ENCODE measurements around the gene FCGR3A. TPM values are rescaled to one million over a fixed set of nuclear protein-coding genes. Genes with fewer than 3 reads are reported as not detected.

Gene FCGR3A
- total RNA-seq, 1 experiment from 2014 or later = not detected

GRCh38 chr1:161492827-161493226 lies 56.8 kb downstream of the FCGR3A start:
- H3K36me3 ChIP-seq (ENCODE audit: low read depth) = no peaks in the 10 kb centered on the region
- H4K20me1 ChIP-seq (ENCODE audit: insufficient read depth) = no peaks in the 10 kb centered on the region
- POLR2A ChIA-PET (ENCODE audit: unreplicated experiment) = no interaction called here
- no peaks in the 10 kb centered on the region for H3K9me2 ChIP-seq (ENCODE audit: insufficient read depth)
- DNase-seq = no peak
- H3K79me2 ChIP-seq (ENCODE audit: low read depth) = no peaks in the 10 kb centered on the region
- no peak overlapping the region for H3K4me2 ChIP-seq
- H3F3A ChIP-seq (ENCODE audit: insufficient read depth, low read depth) = no peaks in the 10 kb centered on the region
- intact Hi-C loops (cut with micrococcal nuclease; ENCODE audit: unreplicated experiment) = no loop called here
- H2AFZ ChIP-seq = no peak overlapping the region
- BruUV-seq (replicated peaks) = no TSS peak
- no peaks in the 10 kb centered on the region for H3K4me1 ChIP-seq (replicated peaks; ENCODE audit: insufficient read depth)
- CTCF ChIA-PET = no interaction called here
- H3K9me3 ChIP-seq (ENCODE audit: insufficient read depth, low read depth) = no peaks in the 10 kb centered on the region
- no peak overlapping the region for H3K4me3 ChIP-seq
- no peak for TF ChIP-seq EZH2 (IDR thresholded peaks at IDR 0.05; ENCODE audit: low read depth)
- no peak for TF ChIP-seq CTCF (conservative IDR thresholded peaks at IDR 0.05)
- no peak overlapping the region for H3K27ac ChIP-seq
- peaks cover 20% of the 10 kb centered on the region; the same call in 1 of the 2 replicates for H3K27me3 ChIP-seq (ENCODE audit: insufficient read depth, low read depth)

Other genes with a start within 250 kb of the FCGR3A start
- gene MPZ, start 239.8 kb downstream of the FCGR3A start, total RNA-seq (2021) = 0.39 and 0.43 TPM in 2 replicates
- gene SDHC, start 235.4 kb downstream of the FCGR3A start, total RNA-seq (2021) = 215 and 216 TPM in 2 replicates
- gene CFAP126, start 181.9 kb downstream of the FCGR3A start, total RNA-seq (2021) = 1.5 TPM in 1 of 2 replicates, not detected in the other
- gene FCGR2A, start 44.4 kb downstream of the FCGR3A start, total RNA-seq (2021) = 0.57 TPM in 1 of 2 replicates, not detected in the other
- gene HSPA6, start 25.3 kb downstream of the FCGR3A start, total RNA-seq (2021) = 0.28 and 0.30 TPM in 2 replicates
- gene FCGR3B, start 81.4 kb upstream of the FCGR3A start, total RNA-seq (2021) = not detected in 2 replicates
- not detected in 2 replicates for gene FCGR2B, start 113.3 kb upstream of the FCGR3A start, total RNA-seq (2021)
- gene FCRLA, start 157.4 kb upstream of the FCGR3A start, total RNA-seq (2021) = 0.20 TPM in 1 of 2 replicates, not detected in the other
- gene FCRLB, start 171.7 kb upstream of the FCGR3A start, total RNA-seq (2021) = 1.0 and 1.5 TPM in 2 replicates
- gene DUSP12, start 200.0 kb upstream of the FCGR3A start, total RNA-seq (2021) = 21.0 and 23.6 TPM in 2 replicates
- gene ATF6, start 216.5 kb upstream of the FCGR3A start, total RNA-seq (2021) = 14.6 and 19.5 TPM in 2 replicates

Data from PC-9 (cell line).